ENCODE measurements around the gene MEOX1.

The MEOX1 gene

GRCh38 chr17:43595466-43595865 is 66.3 kb downstream of the MEOX1 start:
- H3K4me1 Mint-ChIP-seq, result peaks cover 56% of the 10 kb centered on the region
- H3K9me3 Mint-ChIP-seq, result no peaks in the 10 kb centered on the region
- H3K4me3 Mint-ChIP-seq, result no peak overlapping the region
- peaks cover 40% of the 10 kb centered on the region for H3K27me3 Mint-ChIP-seq (ENCODE audit: low read depth)
- no peaks in the 10 kb centered on the region for H3K36me3 Mint-ChIP-seq (ENCODE audit: low read depth)
- TF ChIP-seq CTCF (IDR thresholded peaks at IDR 0.05; ENCODE audit: unreplicated experiment in 3 of 3), result no peak
- peak overlapping the region in 2 of 3 experiments; percentile 26 to 44 for H3K27ac Mint-ChIP-seq

- Mint-ChIP-seq H3K36me3 (ENCODE audit: low read depth) (peaks cover 11% of the 10 kb centered on the region), H3K9me3 (peaks cover 13% of the 10 kb centered on the region), H3K27me3 (ENCODE audit: low read depth) (peaks cover 31% of the 10 kb centered on the region), H3K27ac (peak overlapping the region; percentile 97 to 99 (median 99)), H3K4me1 (peaks cover 46% of the 10 kb centered on the region), H3K4me3 (peak overlapping the region; percentile 14 to 60 (median 44))
- TF ChIP-seq CTCF (IDR thresholded peaks at IDR 0.05; ENCODE audit: unreplicated experiment in 3 of 3), result no peak
These were observed 69.8 kb downstream of the MEOX1 start for GRCh38 chr17:43591779-43592562.

GRCh38 chr17:43591001-43591400 is 70.7 kb downstream of the MEOX1 start:
- TF ChIP-seq CTCF (IDR thresholded peaks at IDR 0.05; ENCODE audit: unreplicated experiment in 3 of 3), result no peak
- H3K36me3 Mint-ChIP-seq (ENCODE audit: low read depth), result peaks cover 11% of the 10 kb centered on the region
- H3K4me3 Mint-ChIP-seq, result peak overlapping the region; percentile 4 to 24 (median 14)
- peak overlapping the region; percentile 97 to 99 (median 99) for H3K27ac Mint-ChIP-seq
- H3K27me3 Mint-ChIP-seq (ENCODE audit: low read depth), result peaks cover 22% of the 10 kb centered on the region
- peaks cover 46% of the 10 kb centered on the region for H3K4me1 Mint-ChIP-seq
- H3K9me3 Mint-ChIP-seq, result peaks cover 13% of the 10 kb centered on the region

Data from nephron (organoid).